Activated T-cell treated with anti-CD3 and anti-CD28 coated beads, Interleukin-2, amount 50 U/mL, for 4 hours (primary cell): ENCODE data around the gene CTNND2. TPM values are rescaled to one million over a fixed set of nuclear protein-coding genes. Genes with fewer than 3 reads are reported as not detected.

Experiments
- ATAC-seq, 2 donors: fragments of 200-7000 bp; cut with Tn5 transposase; one replicate each; pipeline ENCODE4 v1.10.0; 2021
- DNase-seq: peaks from one replicate; pipeline ENCODE4 v3.0.0-alpha.2; 2020
- H3K27me3 Mint-ChIP-seq: one replicate; pipeline ENCODE4 v1.8.0; 2021; ENCODE audit warnings: low read depth, mixed read lengths
- H3K36me3 Mint-ChIP-seq: one replicate; pipeline ENCODE4 v1.8.0; 2022; ENCODE audit warnings: mixed read lengths; ENCODE audit not compliant: insufficient read depth
- H3K4me1 Mint-ChIP-seq: one replicate; pipeline ENCODE4 v1.8.0; 2021; ENCODE audit warnings: low read depth, mixed read lengths
- H3K4me3 Mint-ChIP-seq: one replicate; pipeline ENCODE4 v1.8.0; 2021; ENCODE audit warnings: mild to moderate bottlenecking, moderate library complexity, mixed read lengths
- H3K9me3 Mint-ChIP-seq: one replicate; pipeline ENCODE4 v1.8.0; 2021; ENCODE audit warnings: mixed read lengths
- total RNA-seq, 3 donors: library from RNA; stranded (reverse); gene quantifications; one replicate each; pipeline ENCODE4 v1.2.1, GENCODE V29; 2021

CTNND2 gene
- total RNA-seq, 3 donors from 2014 or later: not detected

- no peak for DNase-seq
- no peak overlapping the region for H3K4me3 Mint-ChIP-seq
- no peak for ATAC-seq
- H3K9me3 Mint-ChIP-seq: no peaks in the 10 kb centered on the region
- H3K4me1 Mint-ChIP-seq: no peaks in the 10 kb centered on the region
- peaks cover 3% of the 10 kb centered on the region for H3K27me3 Mint-ChIP-seq
- no peaks in the 10 kb centered on the region for H3K36me3 Mint-ChIP-seq
These were observed 655.3 kb downstream of the CTNND2 start for GRCh38 chr5:11248966-11249365.

GRCh38 chr5:11247224-11247623 lies 657.0 kb downstream of the CTNND2 start:
- H3K4me3 Mint-ChIP-seq: no peak overlapping the region
- peaks cover 3% of the 10 kb centered on the region for H3K27me3 Mint-ChIP-seq
- no peak for ATAC-seq
- H3K36me3 Mint-ChIP-seq: no peaks in the 10 kb centered on the region
- H3K9me3 Mint-ChIP-seq: no peaks in the 10 kb centered on the region
- DNase-seq: no peak
- H3K4me1 Mint-ChIP-seq: no peaks in the 10 kb centered on the region

GRCh38 chr5:11240293-11241190 lies 663.7 kb downstream of the CTNND2 start:
- no peaks in the 10 kb centered on the region for H3K36me3 Mint-ChIP-seq
- no peak for ATAC-seq
- H3K4me3 Mint-ChIP-seq: no peak overlapping the region
- no peaks in the 10 kb centered on the region for H3K4me1 Mint-ChIP-seq
- no peaks in the 10 kb centered on the region for H3K9me3 Mint-ChIP-seq
- DNase-seq: no peak
- no peaks in the 10 kb centered on the region for H3K27me3 Mint-ChIP-seq

GRCh38 chr5:11239261-11240015 lies 664.8 kb downstream of the CTNND2 start:
- H3K4me3 Mint-ChIP-seq: no peak overlapping the region
- no peaks in the 10 kb centered on the region for H3K9me3 Mint-ChIP-seq
- H3K27me3 Mint-ChIP-seq: no peaks in the 10 kb centered on the region
- no peaks in the 10 kb centered on the region for H3K36me3 Mint-ChIP-seq
- no peak for DNase-seq
- H3K4me1 Mint-ChIP-seq: peaks cover 9% of the 10 kb centered on the region
- ATAC-seq: no peak

GRCh38 chr5:11234501-11234911 lies 669.7 kb downstream of the CTNND2 start:
- Mint-ChIP-seq H3K4me1 (peaks cover 21% of the 10 kb centered on the region), H3K9me3 (peaks cover 10% of the 10 kb centered on the region), H3K27me3 (no peaks in the 10 kb centered on the region), H3K36me3 (no peaks in the 10 kb centered on the region), H3K4me3 (no peak overlapping the region)
- peak; percentile 18 to 37 for ATAC-seq
- DNase-seq: no peak

GRCh38 chr5:11230890-11231289 lies 673.4 kb downstream of the CTNND2 start:
- no peak for ATAC-seq
- no peak overlapping the region for H3K4me3 Mint-ChIP-seq
- peaks cover 13% of the 10 kb centered on the region for H3K9me3 Mint-ChIP-seq
- no peaks in the 10 kb centered on the region for H3K36me3 Mint-ChIP-seq
- no peaks in the 10 kb centered on the region for H3K27me3 Mint-ChIP-seq
- DNase-seq: no peak
- H3K4me1 Mint-ChIP-seq: peaks cover 21% of the 10 kb centered on the region

GRCh38 chr5:11227064-11227463 lies 677.2 kb downstream of the CTNND2 start:
- DNase-seq: no peak
- peaks cover 13% of the 10 kb centered on the region for H3K9me3 Mint-ChIP-seq
- ATAC-seq: no peak
- no peaks in the 10 kb centered on the region for H3K36me3 Mint-ChIP-seq
- H3K4me3 Mint-ChIP-seq: no peak overlapping the region
- H3K4me1 Mint-ChIP-seq: no peaks in the 10 kb centered on the region
- no peaks in the 10 kb centered on the region for H3K27me3 Mint-ChIP-seq

- ATAC-seq (no peak), DNase-seq (no peak)
- H3K4me1 Mint-ChIP-seq: no peaks in the 10 kb centered on the region
- H3K4me3 Mint-ChIP-seq: no peak overlapping the region
- H3K36me3 Mint-ChIP-seq: no peaks in the 10 kb centered on the region
- H3K27me3 Mint-ChIP-seq: no peaks in the 10 kb centered on the region
- H3K9me3 Mint-ChIP-seq: peaks cover 3% of the 10 kb centered on the region
These were observed 679.6 kb downstream of the CTNND2 start for GRCh38 chr5:11224436-11225187.

- H3K27me3 Mint-ChIP-seq: no peaks in the 10 kb centered on the region
- no peaks in the 10 kb centered on the region for H3K4me1 Mint-ChIP-seq
- peaks cover 3% of the 10 kb centered on the region for H3K9me3 Mint-ChIP-seq
- no peak for ATAC-seq
- no peak overlapping the region for H3K4me3 Mint-ChIP-seq
- no peak for DNase-seq
- no peaks in the 10 kb centered on the region for H3K36me3 Mint-ChIP-seq
These were observed 682.1 kb downstream of the CTNND2 start for GRCh38 chr5:11222169-11222568.

- no peaks in the 10 kb centered on the region for H3K4me1 Mint-ChIP-seq
- no peaks in the 10 kb centered on the region for H3K36me3 Mint-ChIP-seq
- ATAC-seq (no peak), DNase-seq (no peak)
- H3K27me3 Mint-ChIP-seq: no peaks in the 10 kb centered on the region
- no peaks in the 10 kb centered on the region for H3K9me3 Mint-ChIP-seq
- H3K4me3 Mint-ChIP-seq: no peak overlapping the region
These were observed 689.2 kb downstream of the CTNND2 start for GRCh38 chr5:11214864-11215644.

GRCh38 chr5:11212706-11213105 lies 691.5 kb downstream of the CTNND2 start:
- H3K4me1 Mint-ChIP-seq: no peaks in the 10 kb centered on the region
- no peaks in the 10 kb centered on the region for H3K36me3 Mint-ChIP-seq
- no peaks in the 10 kb centered on the region for H3K9me3 Mint-ChIP-seq
- DNase-seq (no peak), ATAC-seq (no peak)
- no peak overlapping the region for H3K4me3 Mint-ChIP-seq
- no peaks in the 10 kb centered on the region for H3K27me3 Mint-ChIP-seq

- no peaks in the 10 kb centered on the region for H3K4me1 Mint-ChIP-seq
- no peaks in the 10 kb centered on the region for H3K9me3 Mint-ChIP-seq
- ATAC-seq: no peak
- H3K4me3 Mint-ChIP-seq: no peak overlapping the region
- no peaks in the 10 kb centered on the region for H3K27me3 Mint-ChIP-seq
- no peaks in the 10 kb centered on the region for H3K36me3 Mint-ChIP-seq
- DNase-seq: no peak
These were observed 706.5 kb downstream of the CTNND2 start for GRCh38 chr5:11197726-11198125.

GRCh38 chr5:11191673-11192072 lies 712.6 kb downstream of the CTNND2 start:
- DNase-seq: no peak
- Mint-ChIP-seq H3K4me3 (no peak overlapping the region), H3K36me3 (no peaks in the 10 kb centered on the region), H3K9me3 (no peaks in the 10 kb centered on the region), H3K27me3 (peaks cover 3% of the 10 kb centered on the region), H3K4me1 (no peaks in the 10 kb centered on the region)
- ATAC-seq: no peak
